Stimulated activated CD4-positive, alpha-beta T cell treated with anti-CD3 and anti-CD28 coated beads, Interleukin-2, amount 100 ng/mL, for 24 hours (primary cell): ENCODE measurements around the gene ARHGEF16.

Experiments used
- DNase-seq, 2 donors: peaks; one replicate each; pipeline ENCODE4 v3.0.0-alpha.2; 2020

ARHGEF16 gene

GRCh38 chr1:3423245-3423829, 31.1 kb upstream of the ARHGEF16 start:
- DNase-seq = no peak

- no peak for DNase-seq
Observed at GRCh38 chr1:3423896-3424611, 30.4 kb upstream of the ARHGEF16 start.

- DNase-seq = no peak
Observed at GRCh38 chr1:3425486-3426215, 28.8 kb upstream of the ARHGEF16 start.

GRCh38 chr1:3426956-3427535, 27.4 kb upstream of the ARHGEF16 start:
- DNase-seq = no peak

- no peak for DNase-seq
Observed at GRCh38 chr1:3427711-3428704, 26.5 kb upstream of the ARHGEF16 start.

- DNase-seq = no peak
Observed at GRCh38 chr1:3428899-3429298, 25.6 kb upstream of the ARHGEF16 start.

- no peak for DNase-seq
Observed at GRCh38 chr1:3429320-3429719, 25.1 kb upstream of the ARHGEF16 start.

- no peak for DNase-seq
Observed at GRCh38 chr1:3429766-3430165, 24.7 kb upstream of the ARHGEF16 start.

- DNase-seq = no peak
Observed at GRCh38 chr1:3430406-3430805, 24.1 kb upstream of the ARHGEF16 start.

- DNase-seq = no peak
Observed at GRCh38 chr1:3430820-3431219, 23.6 kb upstream of the ARHGEF16 start.

- no peak for DNase-seq
Observed at GRCh38 chr1:3431266-3431665, 23.2 kb upstream of the ARHGEF16 start.

GRCh38 chr1:3431686-3432085, 22.8 kb upstream of the ARHGEF16 start:
- DNase-seq = no peak

- DNase-seq = no peak
Observed at GRCh38 chr1:3432306-3432705, 22.2 kb upstream of the ARHGEF16 start.

- DNase-seq = no peak
Observed at GRCh38 chr1:3433076-3433475, 21.4 kb upstream of the ARHGEF16 start.

GRCh38 chr1:3433596-3434320, 20.7 kb upstream of the ARHGEF16 start:
- no peak for DNase-seq

- no peak for DNase-seq
Observed at GRCh38 chr1:3434406-3435110, 19.9 kb upstream of the ARHGEF16 start.

GRCh38 chr1:3435666-3436065, 18.8 kb upstream of the ARHGEF16 start:
- DNase-seq = no peak

GRCh38 chr1:3436451-3436850, 18.0 kb upstream of the ARHGEF16 start:
- no peak for DNase-seq

- DNase-seq = no peak
Observed at GRCh38 chr1:3436901-3437300, 17.6 kb upstream of the ARHGEF16 start.

GRCh38 chr1:3438661-3439180, 15.7 kb upstream of the ARHGEF16 start:
- no peak for DNase-seq
